ENCODE results near the gene CAPN11.

The CAPN11 gene

GRCh38 chr6:44177691-44178423, 19.2 kb downstream of the CAPN11 start:
- H3K27me3 ChIP-seq (ENCODE audit: control insufficient read depth, insufficient read depth, low read length): no peaks in the 10 kb centered on the region
- no peaks in the 10 kb centered on the region for H3K79me2 ChIP-seq
- no peak overlapping the region for H3K9ac ChIP-seq
- H3K27ac ChIP-seq: no peak overlapping the region
- H3K4me1 ChIP-seq: no peaks in the 10 kb centered on the region
- no peak overlapping the region for H2AFZ ChIP-seq
- TF ChIP-seq CTCF (IDR thresholded peaks at IDR 0.05): no peak
- no peaks in the 10 kb centered on the region for H3K9me3 ChIP-seq (ENCODE audit: control insufficient read depth, low read length)
- H3K4me3 ChIP-seq (ENCODE audit: low read depth, low read length): no peak overlapping the region
- no peaks in the 10 kb centered on the region for H3K36me3 ChIP-seq (ENCODE audit: control insufficient read depth, insufficient read depth, low read length)
- no peak overlapping the region for H3K4me2 ChIP-seq (ENCODE audit: low read length)

DNA sequence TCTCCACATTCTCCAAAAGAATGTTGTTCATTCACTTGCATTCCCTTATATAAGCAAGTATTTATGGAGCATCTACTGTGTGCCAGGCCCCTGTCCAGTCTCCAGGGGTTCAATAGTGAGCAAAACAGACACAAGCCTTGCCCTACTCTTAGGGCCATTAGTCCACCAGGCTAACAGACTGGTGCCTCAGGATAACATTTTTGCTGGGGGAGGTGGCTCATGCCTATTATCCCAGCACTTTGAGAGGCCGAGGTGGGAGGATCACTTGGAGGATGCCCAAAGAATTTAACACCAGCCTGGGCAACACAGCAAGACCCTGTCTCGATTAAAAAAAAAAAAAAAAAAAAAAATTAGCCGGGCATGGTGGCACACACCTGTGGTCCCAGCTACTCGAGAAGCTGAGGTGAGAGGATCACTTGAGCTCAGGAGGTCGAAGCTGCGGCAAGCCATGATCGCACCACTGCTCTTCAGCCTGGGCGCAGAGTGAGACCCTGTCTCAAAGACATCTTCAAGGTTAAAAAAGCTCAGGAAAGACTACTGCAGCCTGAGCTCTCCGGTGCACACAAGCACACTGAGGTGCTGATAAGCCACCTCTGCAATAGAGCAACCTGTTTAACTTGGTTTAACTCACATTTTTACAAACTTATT, 19.9 kb downstream of the CAPN11 start:
- Histone ChIP-seq H3K27ac (no peak overlapping the region), H3K9me3 (ENCODE audit: control insufficient read depth, low read length) (no peaks in the 10 kb centered on the region)

GRCh38 chr6:44179072-44179536, 20.5 kb downstream of the CAPN11 start:
- Histone ChIP-seq H3K27me3 (ENCODE audit: control insufficient read depth, insufficient read depth, low read length) (no peaks in the 10 kb centered on the region), H3K79me2 (no peaks in the 10 kb centered on the region), H2AFZ (no peak overlapping the region), H3K4me2 (ENCODE audit: low read length) (no peak overlapping the region), H3K4me3 (ENCODE audit: low read depth, low read length) (no peak overlapping the region), H3K36me3 (ENCODE audit: control insufficient read depth, insufficient read depth, low read length) (no peaks in the 10 kb centered on the region), H3K27ac (no peak overlapping the region), H3K9ac (no peak overlapping the region), H3K4me1 (no peaks in the 10 kb centered on the region), H3K9me3 (ENCODE audit: control insufficient read depth, low read length) (no peaks in the 10 kb centered on the region)
- TF ChIP-seq CTCF (IDR thresholded peaks at IDR 0.05): no peak

More for the DNA sequence above, 19.9 kb downstream of the CAPN11 start:
- no peak overlapping the region for H2AFZ ChIP-seq
- no peaks in the 10 kb centered on the region for H3K4me1 ChIP-seq
- H3K9ac ChIP-seq: no peak overlapping the region
- no peaks in the 10 kb centered on the region for H3K27me3 ChIP-seq (ENCODE audit: control insufficient read depth, insufficient read depth, low read length)
- H3K79me2 ChIP-seq: no peaks in the 10 kb centered on the region
- no peak overlapping the region for H3K4me2 ChIP-seq (ENCODE audit: low read length)
- no peaks in the 10 kb centered on the region for H3K36me3 ChIP-seq (ENCODE audit: control insufficient read depth, insufficient read depth, low read length)
- no peak for TF ChIP-seq CTCF (IDR thresholded peaks at IDR 0.05)
- no peak overlapping the region for H3K4me3 ChIP-seq (ENCODE audit: low read depth, low read length)

GRCh38 chr6:44179648-44180047, 21.0 kb downstream of the CAPN11 start:
- H3K36me3 ChIP-seq (ENCODE audit: control insufficient read depth, insufficient read depth, low read length): no peaks in the 10 kb centered on the region
- no peak overlapping the region for H3K4me3 ChIP-seq (ENCODE audit: low read depth, low read length)
- no peaks in the 10 kb centered on the region for H3K9me3 ChIP-seq (ENCODE audit: control insufficient read depth, low read length)
- H3K27ac ChIP-seq: no peak overlapping the region
- no peaks in the 10 kb centered on the region for H3K27me3 ChIP-seq (ENCODE audit: control insufficient read depth, insufficient read depth, low read length)
- no peak for TF ChIP-seq CTCF (IDR thresholded peaks at IDR 0.05)
- H3K9ac ChIP-seq: no peak overlapping the region
- no peaks in the 10 kb centered on the region for H3K4me1 ChIP-seq
- H3K79me2 ChIP-seq: no peaks in the 10 kb centered on the region
- no peak overlapping the region for H3K4me2 ChIP-seq (ENCODE audit: low read length)
- no peak overlapping the region for H2AFZ ChIP-seq

Measured in parathyroid adenoma (tissue), 2 donors.